Mesenchymal stem cell (in vitro differentiated cells and primary cell): Measurements from ENCODE around the gene TNPO3.
A peak's percentile ranks its signal among the peaks of the same experiment; 100 is the strongest.
"Not testable (repeated sequence)": the region's sequence is repeated elsewhere in the genome, so short reads cannot be mapped to it uniquely, and the experiment has no call there.

Experiments used
- DNase-seq: peaks from one replicate; pipeline ENCODE4 v3.0.0-alpha.2; 2013
- H2AFZ ChIP-seq: one replicate; pipeline ENCODE4 v1.6.1; 2013; ENCODE audit warnings: low read depth, mild to moderate bottlenecking, control low read depth, inconsistent platforms, low read length, moderate library complexity
- H2AK5ac ChIP-seq: 2 replicates; pipeline ENCODE4 v1.6.1; 2013; ENCODE audit warnings: low read length, moderate library complexity, mild to moderate bottlenecking, inconsistent platforms; ENCODE audit not compliant: severe bottlenecking
- H2BK120ac ChIP-seq: one replicate; pipeline ENCODE4 v1.6.1; 2013; ENCODE audit warnings: low read depth, mild to moderate bottlenecking, inconsistent platforms, low read length, moderate library complexity
- H2BK12ac ChIP-seq, 2 experiments: one replicate each; pipeline ENCODE4 v1.6.1; 2013; ENCODE audit warnings: inconsistent platforms in 2 of 2, low read length in 2 of 2, mild to moderate bottlenecking in 2 of 2, moderate library complexity in 2 of 2, control low read depth in 1 of 2
- H2BK15ac ChIP-seq: one replicate; pipeline ENCODE4 v1.6.1; 2013; ENCODE audit warnings: mild to moderate bottlenecking, low read depth, inconsistent platforms; ENCODE audit not compliant: poor library complexity, severe bottlenecking
- H2BK5ac ChIP-seq: 2 replicates; pipeline ENCODE4 v1.6.1; 2013; ENCODE audit warnings: low read depth, mild to moderate bottlenecking, low read length, control low read depth, inconsistent platforms; ENCODE audit not compliant: poor library complexity, severe bottlenecking
- H3K14ac ChIP-seq, 2 experiments: one replicate each; pipeline ENCODE4 v1.6.1; 2013; ENCODE audit warnings: inconsistent platforms in 2 of 2, low read length in 2 of 2, control low read depth in 1 of 2, mild to moderate bottlenecking in 1 of 2, moderate library complexity in 1 of 2
- H3K18ac ChIP-seq, 2 experiments: one replicate each; pipeline ENCODE4 v1.6.1; 2013; ENCODE audit warnings: inconsistent platforms in 2 of 2, low read length in 2 of 2, control low read depth in 1 of 2, low read depth in 1 of 2, mild to moderate bottlenecking in 1 of 2
- H3K23ac ChIP-seq, 2 experiments: one replicate each; pipeline ENCODE4 v1.6.1; 2013; ENCODE audit warnings: inconsistent platforms in 2 of 2, low read length in 2 of 2, mild to moderate bottlenecking in 2 of 2, moderate library complexity in 2 of 2, control low read depth in 1 of 2
- H3K27ac ChIP-seq: 2 replicates; pipeline ENCODE4 v1.5.1; 2013; ENCODE audit warnings: mild to moderate bottlenecking, moderate library complexity, low read length, control low read depth, inconsistent platforms; ENCODE audit not compliant: poor library complexity, severe bottlenecking
- H3K27me3 ChIP-seq, 2 experiments: 2 replicates each; pipeline versions ENCODE4 v1.6.1 to v1.7.0; 2013; ENCODE audit warnings: low read length in 2 of 2, mild to moderate bottlenecking in 2 of 2, moderate library complexity in 2 of 2, control low read depth in 1 of 2, inconsistent platforms in 1 of 2; ENCODE audit not compliant: control insufficient read depth in 1 of 2, insufficient read depth in 1 of 2
- H3K36me3 ChIP-seq, 2 experiments: 2 replicates each; pipeline versions ENCODE4 v1.6.1 to v1.7.0; 2013; ENCODE audit warnings: low read length in 2 of 2, control low read depth in 1 of 2, inconsistent platforms in 1 of 2, low read depth in 1 of 2, mild to moderate bottlenecking in 1 of 2; ENCODE audit not compliant: insufficient read depth in 2 of 2, control insufficient read depth in 1 of 2
- H3K4ac ChIP-seq, 2 experiments: one replicate each; pipeline ENCODE4 v1.6.1; 2013; ENCODE audit warnings: inconsistent platforms in 2 of 2, low read length in 2 of 2, mild to moderate bottlenecking in 2 of 2, moderate library complexity in 2 of 2, control low read depth in 1 of 2, low read depth in 1 of 2
- H3K4me1 ChIP-seq: 2 replicates; pipeline ENCODE4 v1.6.1; 2013; ENCODE audit warnings: low read depth, low read length, control low read depth; ENCODE audit not compliant: control insufficient read depth, insufficient read depth
- H3K4me2 ChIP-seq: 2 replicates; pipeline ENCODE4 v1.6.1; 2013; ENCODE audit warnings: low read length, mild to moderate bottlenecking, inconsistent platforms; ENCODE audit not compliant: poor library complexity, severe bottlenecking
- H3K4me3 ChIP-seq, 2 experiments: 2 replicates each; pipeline versions ENCODE4 v1.5.1 to v1.7.0; 2013; ENCODE audit warnings: low read length in 2 of 2, mild to moderate bottlenecking in 2 of 2, control low read depth in 1 of 2, low read depth in 1 of 2; ENCODE audit not compliant: insufficient read depth in 1 of 2
- H3K79me1 ChIP-seq: replicated peaks from 2 replicates; pipeline ENCODE4 v1.6.1; 2013; ENCODE audit warnings: mild to moderate bottlenecking, control low read depth, low read length, inconsistent platforms; ENCODE audit not compliant: poor library complexity, severe bottlenecking
- H3K9ac ChIP-seq: 2 replicates; pipeline ENCODE4 v1.7.0; 2013; ENCODE audit warnings: mild to moderate bottlenecking, low read length, moderate library complexity
- H3K9me3 ChIP-seq: 2 replicates; pipeline ENCODE4 v1.7.0; 2013; ENCODE audit warnings: mild to moderate bottlenecking, low read length; ENCODE audit not compliant: control insufficient read depth
- H4K8ac ChIP-seq: one replicate; pipeline ENCODE4 v1.6.1; 2013; ENCODE audit warnings: inconsistent platforms, mild to moderate bottlenecking, low read length, moderate library complexity
- H4K91ac ChIP-seq: one replicate; pipeline ENCODE4 v1.6.1; 2013; ENCODE audit warnings: mild to moderate bottlenecking, low read length, inconsistent platforms
- WGBS: methylation state at CpG from one replicate; pipeline ENCODE4 v1.1.7; 2013; ENCODE audit warnings: mixed read lengths; 5-methylcytosine and 5-hydroxymethylcytosine counted together

TNPO3 gene

GRCh38 chr7:129006636-129007414 is 48.1 kb downstream of the TNPO3 start:
- Histone ChIP-seq H2AK5ac (no peak overlapping the region), H3K18ac (no peak overlapping the region), H3K27me3 (no peaks in the 10 kb centered on the region), H2BK120ac (no peak overlapping the region), H3K4me1 (peaks cover 2% of the 10 kb centered on the region), H2AFZ (no peak overlapping the region), H4K8ac (no peak overlapping the region), H3K9me3 (no peaks in the 10 kb centered on the region), H3K4me2 (no peak overlapping the region), H4K91ac (no peak overlapping the region), H3K79me1 (peaks cover 12% of the 10 kb centered on the region), H3K27ac (peak overlapping the region; percentile 51), H3K4ac (no peak overlapping the region), H3K23ac (no peak overlapping the region), H3K4me3 (no peak overlapping the region), H2BK5ac (no peak overlapping the region), H2BK15ac (no peak overlapping the region), H3K9ac (no peak overlapping the region), H3K14ac (no peak overlapping the region), H2BK12ac (no peak overlapping the region), H3K36me3 (peaks cover 3 to 50% of the 10 kb centered on the region in 2 experiments)
- DNase-seq: no peak
- WGBS: 100% methylated on average over 1 of the region's 3 CpGs

GRCh38 chr7:129005186-129005585 is 49.7 kb downstream of the TNPO3 start:
- Histone ChIP-seq H2AK5ac (no peak overlapping the region), H3K36me3 (peaks cover 3 to 58% of the 10 kb centered on the region in 2 experiments), H3K14ac (no peak overlapping the region), H2BK5ac (no peak overlapping the region), H3K18ac (no peak overlapping the region), H3K27ac (no peak overlapping the region), H3K4me3 (no peak overlapping the region), H4K8ac (no peak overlapping the region), H3K4ac (no peak overlapping the region), H3K27me3 (no peaks in the 10 kb centered on the region), H3K79me1 (peaks cover 15% of the 10 kb centered on the region), H2BK15ac (no peak overlapping the region), H3K9me3 (no peaks in the 10 kb centered on the region), H3K23ac (no peak overlapping the region), H2AFZ (no peak overlapping the region), H3K4me1 (peaks cover 2% of the 10 kb centered on the region), H2BK12ac (no peak overlapping the region), H4K91ac (no peak overlapping the region), H3K4me2 (no peak overlapping the region), H3K9ac (no peak overlapping the region), H2BK120ac (no peak overlapping the region)
- DNase-seq: no peak
- 96% methylated on average over 1 of the region's 4 CpGs for WGBS

GRCh38 chr7:128997181-128997580 is 57.7 kb downstream of the TNPO3 start:
- no peak overlapping the region for H2BK15ac ChIP-seq
- no peak for DNase-seq

GRCh38 chr7:128994560-128994959 is 60.4 kb downstream of the TNPO3 start:
- H3K9ac ChIP-seq, H3K4me3 ChIP-seq, H3K14ac ChIP-seq, H2BK12ac ChIP-seq, H3K27me3 ChIP-seq, H3K23ac ChIP-seq, H2AFZ ChIP-seq, H3K27ac ChIP-seq, H4K8ac ChIP-seq, H3K9me3 ChIP-seq, H2BK120ac ChIP-seq, H2AK5ac ChIP-seq, H3K4ac ChIP-seq, H3K4me2 ChIP-seq, H2BK5ac ChIP-seq, H3K18ac ChIP-seq, H3K4me1 ChIP-seq, DNase-seq, H2BK15ac ChIP-seq, H4K91ac ChIP-seq: not testable (repeated sequence)
- Histone ChIP-seq H3K79me1 (peaks cover 12% of the 10 kb centered on the region), H3K36me3 (peaks cover 14 to 85% of the 10 kb centered on the region in 2 experiments)
- WGBS: 100% methylated on average over 8 of the region's 8 CpGs

More at GRCh38 chr7:128997181-128997580, 57.7 kb downstream of the TNPO3 start:
- H3K18ac ChIP-seq: no peak overlapping the region
- no peak overlapping the region for H2AK5ac ChIP-seq
- no peak overlapping the region for H2BK5ac ChIP-seq
- H3K79me1 ChIP-seq: peaks cover 16% of the 10 kb centered on the region
- peaks cover 14 to 85% of the 10 kb centered on the region in 2 experiments for H3K36me3 ChIP-seq
- no peak overlapping the region for H3K4me3 ChIP-seq
- 98% methylated on average over 3 of the region's 5 CpGs for WGBS
- no peak overlapping the region for H3K4me2 ChIP-seq
- no peak overlapping the region for H4K91ac ChIP-seq
- no peak overlapping the region for H3K4ac ChIP-seq
- H2AFZ ChIP-seq: no peak overlapping the region
- no peak overlapping the region for H3K14ac ChIP-seq
- H3K27ac ChIP-seq: no peak overlapping the region
- H2BK12ac ChIP-seq: no peak overlapping the region
- no peak overlapping the region for H3K9ac ChIP-seq
- no peaks in the 10 kb centered on the region for H3K9me3 ChIP-seq
- no peaks in the 10 kb centered on the region for H3K27me3 ChIP-seq
- peaks cover 2% of the 10 kb centered on the region for H3K4me1 ChIP-seq
- no peak overlapping the region for H2BK120ac ChIP-seq
- H4K8ac ChIP-seq: no peak overlapping the region
- H3K23ac ChIP-seq: no peak overlapping the region
